GM12878 (cell line): ENCODE measurements around the gene RGS6. TPM values are rescaled to one million over a fixed set of nuclear protein-coding genes. Genes with fewer than 3 reads are reported as not detected.

Experiments used
- ATAC-seq: fragments of 200-7000 bp; cut with Tn5 transposase; 3 replicates; pipeline ENCODE4 v1.9.1; 2020; ENCODE audit warnings: mild to moderate bottlenecking, moderate library complexity
- BruUV-seq: library from RNA; stranded (reverse); fragments of 400-500 nt; replicated peaks from 2 replicates; lab custom pipeline; 2021; lab: Mats Ljungman, UMichigan
- CTCF ChIA-PET: fragments of 300-600 bp; sonication (Branson Sonifier 250); formaldehyde crosslinking; extraction: SDS; loops from one replicate; lab custom pipeline; 2021; ENCODE audit warnings: inconsistent platforms; lab: Yijun Ruan, JAX
- POLR2A ChIA-PET: fragments of 350-600 bp; formaldehyde crosslinking; extraction: SDS; loops from one replicate; lab custom pipeline; 2021; ENCODE audit warnings: inconsistent platforms; lab: Charles Lee
- RAD21 ChIA-PET: fragments of 300-600 bp; sonication (Branson Sonifier 250); formaldehyde crosslinking; loops from one replicate; lab custom pipeline; 2023; ENCODE audit warnings: antibody characterized with exemption; ENCODE audit not compliant: unreplicated experiment; lab: Charles Lee
- SMC1A ChIA-PET: fragments of 300-600 bp; sonication (Branson Sonifier 250); formaldehyde crosslinking; loops from one replicate; lab custom pipeline; 2023; ENCODE audit not compliant: unreplicated experiment, uncharacterized antibody; lab: Charles Lee
- DNase-seq: peaks from one replicate; pipeline ENCODE4 v3.0.0-alpha.2; 2011; ENCODE audit warnings: low read depth, low spot score
- FAIRE-seq: peaks from 3 replicates; lab custom pipeline; 2011; peaks lifted over from hg19 to GRCh38; lab: Jason Lieb, UNC
- H2AFZ ChIP-seq: 2 replicates; pipeline ENCODE4 v1.6.0; 2011; ENCODE audit warnings: low read depth, low read length, control low read depth; ENCODE audit not compliant: control insufficient read depth
- H3K27ac ChIP-seq: 2 replicates; pipeline ENCODE4 v1.5.1; 2011; ENCODE audit warnings: control low read depth; ENCODE audit not compliant: control insufficient read depth, insufficient read depth
- H3K27me3 ChIP-seq, 2 experiments: replicated peaks in 1 of 2; 2 replicates each; pipeline versions ENCODE4 v1.6.0 to v1.6.1; 2011; ENCODE audit warnings: low read length in 1 of 2; ENCODE audit not compliant: control insufficient read depth in 2 of 2, insufficient read depth in 2 of 2
- H3K36me3 ChIP-seq, 2 experiments: 2 replicates each; pipeline ENCODE4 v1.5.1; 2011; ENCODE audit warnings: low read length in 1 of 2; ENCODE audit not compliant: control insufficient read depth in 2 of 2, insufficient read depth in 2 of 2
- H3K4me1 ChIP-seq: 2 replicates; pipeline ENCODE4 v1.6.1; 2011; ENCODE audit warnings: mild to moderate bottlenecking, low read length, moderate library complexity, mixed read lengths; ENCODE audit not compliant: control insufficient read depth, insufficient read depth
- H3K4me2 ChIP-seq: 2 replicates; pipeline ENCODE4 v1.6.0; 2011; ENCODE audit warnings: control low read depth; ENCODE audit not compliant: control insufficient read depth, insufficient read depth
- H3K4me3 ChIP-seq: fragments of 200-600 bp; sonication (generic); 2 replicates; pipeline ENCODE4 v1.5.1; 2016
- H3K79me2 ChIP-seq: 2 replicates; pipeline ENCODE4 v1.6.0; 2011; ENCODE audit warnings: low read length; ENCODE audit not compliant: control insufficient read depth, insufficient read depth
- H3K9ac ChIP-seq: 2 replicates; pipeline ENCODE4 v1.8.0; 2011; ENCODE audit warnings: low read length, control low read depth, mixed read lengths; ENCODE audit not compliant: control insufficient read depth, insufficient read depth
- H3K9me3 ChIP-seq: replicated peaks from 3 replicates; pipeline ENCODE4 v1.5.1; 2011; ENCODE audit warnings: mild to moderate bottlenecking, low read length; ENCODE audit not compliant: control insufficient read depth, insufficient read depth
- H4K20me1 ChIP-seq: 2 replicates; pipeline ENCODE4 v1.6.0; 2011; ENCODE audit not compliant: control insufficient read depth, insufficient read depth
- BACH1 ChIP-seq: fragments of 450-650 bp; IDR thresholded peaks from 2 replicates; pipeline ENCODE4 v1.6.1; 2017; ENCODE audit warnings: mild to moderate bottlenecking, borderline replicate concordance
- CBX5 ChIP-seq: sonication (generic); IDR thresholded peaks from 2 replicates; pipeline ENCODE4 v1.6.1; 2016; ENCODE audit warnings: low read depth, moderate library complexity, mild to moderate bottlenecking, inconsistent platforms
- GATAD2B ChIP-seq: fragments of 450-650 bp; conservative IDR thresholded peaks from 2 replicates; pipeline ENCODE4 v1.6.1; 2017; ENCODE audit warnings: low read depth, mild to moderate bottlenecking, moderate library complexity
- IKZF2 ChIP-seq, 2 experiments: fragments of 450-650 bp; IDR thresholded peaks; 2 replicates each; pipeline ENCODE4 v1.6.1; 2017; ENCODE audit warnings: mild to moderate bottlenecking in 2 of 2, moderate library complexity in 2 of 2
- MYB ChIP-seq: fragments of 150-350 bp; IDR thresholded peaks from 2 replicates; pipeline ENCODE4 v1.6.1; 2014; ENCODE audit warnings: mild to moderate bottlenecking, low read depth, low read length, borderline replicate concordance
- NR2C1 ChIP-seq: fragments of 450-650 bp; IDR thresholded peaks from 2 replicates; pipeline ENCODE4 v1.6.1; 2017; ENCODE audit warnings: antibody characterized with exemption, mild to moderate bottlenecking, moderate library complexity
- SMC3 ChIP-seq: IDR thresholded peaks from 2 replicates; pipeline ENCODE4 v1.6.1; 2011; ENCODE audit warnings: low read length, improper control_type of control experiment, borderline replicate concordance
- ZNF384 ChIP-seq: IDR thresholded peaks from 2 replicates; pipeline ENCODE4 v1.6.1; 2012; ENCODE audit warnings: low read depth, mild to moderate bottlenecking, low read length, improper control_type of control experiment, borderline replicate concordance
- WGBS: methylation state at CpG from one replicate; pipeline ENCODE4 v1.1.6; 2016; ENCODE audit warnings: low lambda C conversion rate; ENCODE audit not compliant: insufficient replicate concordance, insufficient coverage; ENCODE audit errors: missing lambda C conversion rate; 5-methylcytosine and 5-hydroxymethylcytosine counted together
- in situ Hi-C: fragments of 300-500 bp; cut with MboI; formaldehyde crosslinking; loops from 9 replicates; pipeline ENCODE4 v1.14.3; 2018; ENCODE audit warnings: mixed read lengths
- intact Hi-C: fragments of 100-400 bp; cut with micrococcal nuclease; formaldehyde crosslinking; loops from one replicate; pipeline ENCODE4 v1.14.2; 2022; ENCODE audit not compliant: unreplicated experiment
- polyA plus RNA-seq, 11 experiments: library from polyadenylated mRNA; depleted of rRNA in 4 of 11; unstranded in 6 of 11; stranded (reverse) in 5 of 11; fragments of >200 nt; fragmentation: Nextera tagmentation in 4 of 11; fragmentation: Illumina TruSeq in 1 of 11; extraction: Ambion mirVana in 4 of 11; extraction: Trizol in 1 of 11; gene quantifications; 1 replicate in 1 of 11; 2 replicates in 10 of 11; pipeline versions ENCODE4 v1.2.1 to v1.2.3, GENCODE V29; 2011 to 2016; ENCODE audit warnings: inconsistent platforms in 2 of 11, missing spikeins in 2 of 11, low read depth in 1 of 11
- total RNA-seq, 4 experiments: library from RNA; depleted of rRNA in 3 of 4; stranded (reverse); fragments of >200 nt in 3 of 4; fragmentation: Illumina TruSeq in 1 of 4; extraction: Trizol in 1 of 4; gene quantifications; 2 replicates each; pipeline versions ENCODE4 v1.2.1 to v1.2.3, GENCODE V29; 2013 to 2021
- TF ChIP-seq, protein P1 (sequence below): fragments of 450-650 bp; IDR thresholded peaks from 2 replicates; pipeline ENCODE4 v1.6.1; 2017; ENCODE audit warnings: mild to moderate bottlenecking, moderate library complexity
- TF ChIP-seq, protein P2 (sequence below): fragments of 450-650 bp; IDR thresholded peaks from 2 replicates; pipeline ENCODE4 v1.6.1; 2017; ENCODE audit warnings: low read depth, mild to moderate bottlenecking, moderate library complexity
- TF ChIP-seq, protein P3 (sequence below): fragments of 450-650 bp; formaldehyde crosslinking; IDR thresholded peaks from 2 replicates; pipeline ENCODE4 v1.4.0; 2020; ENCODE audit warnings: mild to moderate bottlenecking, moderate library complexity
- TF ChIP-seq, protein P4 (sequence below): IDR thresholded peaks from 2 replicates; pipeline ENCODE4 v1.6.1; 2011; ENCODE audit warnings: borderline replicate concordance, low read depth, mild to moderate bottlenecking, moderate library complexity, low read length; ENCODE audit not compliant: insufficient read depth, poor library complexity, severe bottlenecking

Gene RGS6
- total and polyA plus RNA-seq, 10 of the 15 experiments (the other 5 are each of a cell fraction or from before 2014, with no cell fraction given), result 3.9 to 18.1 (median 12.4) TPM

DNA sequence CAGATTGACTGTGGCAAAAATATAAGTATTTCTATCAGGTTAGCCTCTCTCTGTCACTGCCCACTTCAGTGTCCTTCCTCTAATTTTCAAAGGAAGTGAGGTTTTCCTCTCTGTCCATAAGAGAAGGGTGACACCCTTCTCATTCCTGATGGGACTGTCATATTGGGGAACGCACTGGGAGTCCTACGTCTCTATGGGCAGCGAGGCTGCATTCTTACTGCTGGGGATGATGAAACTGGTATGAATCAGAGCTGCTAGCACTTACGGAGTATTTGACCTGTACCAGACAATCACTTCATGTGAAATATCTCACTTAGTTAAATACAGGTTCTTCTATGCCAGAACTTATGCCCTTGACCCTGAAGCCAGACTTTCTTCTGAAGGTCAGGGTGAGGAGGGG, 525.4 kb downstream of the RGS6 start:
- 91% methylated on average over 4 of the region's 4 CpGs for WGBS
- RAD21 ChIA-PET, result no interaction called here
- TF ChIP-seq NR2C1, result no peak
- TF ChIP-seq, protein P1, sequence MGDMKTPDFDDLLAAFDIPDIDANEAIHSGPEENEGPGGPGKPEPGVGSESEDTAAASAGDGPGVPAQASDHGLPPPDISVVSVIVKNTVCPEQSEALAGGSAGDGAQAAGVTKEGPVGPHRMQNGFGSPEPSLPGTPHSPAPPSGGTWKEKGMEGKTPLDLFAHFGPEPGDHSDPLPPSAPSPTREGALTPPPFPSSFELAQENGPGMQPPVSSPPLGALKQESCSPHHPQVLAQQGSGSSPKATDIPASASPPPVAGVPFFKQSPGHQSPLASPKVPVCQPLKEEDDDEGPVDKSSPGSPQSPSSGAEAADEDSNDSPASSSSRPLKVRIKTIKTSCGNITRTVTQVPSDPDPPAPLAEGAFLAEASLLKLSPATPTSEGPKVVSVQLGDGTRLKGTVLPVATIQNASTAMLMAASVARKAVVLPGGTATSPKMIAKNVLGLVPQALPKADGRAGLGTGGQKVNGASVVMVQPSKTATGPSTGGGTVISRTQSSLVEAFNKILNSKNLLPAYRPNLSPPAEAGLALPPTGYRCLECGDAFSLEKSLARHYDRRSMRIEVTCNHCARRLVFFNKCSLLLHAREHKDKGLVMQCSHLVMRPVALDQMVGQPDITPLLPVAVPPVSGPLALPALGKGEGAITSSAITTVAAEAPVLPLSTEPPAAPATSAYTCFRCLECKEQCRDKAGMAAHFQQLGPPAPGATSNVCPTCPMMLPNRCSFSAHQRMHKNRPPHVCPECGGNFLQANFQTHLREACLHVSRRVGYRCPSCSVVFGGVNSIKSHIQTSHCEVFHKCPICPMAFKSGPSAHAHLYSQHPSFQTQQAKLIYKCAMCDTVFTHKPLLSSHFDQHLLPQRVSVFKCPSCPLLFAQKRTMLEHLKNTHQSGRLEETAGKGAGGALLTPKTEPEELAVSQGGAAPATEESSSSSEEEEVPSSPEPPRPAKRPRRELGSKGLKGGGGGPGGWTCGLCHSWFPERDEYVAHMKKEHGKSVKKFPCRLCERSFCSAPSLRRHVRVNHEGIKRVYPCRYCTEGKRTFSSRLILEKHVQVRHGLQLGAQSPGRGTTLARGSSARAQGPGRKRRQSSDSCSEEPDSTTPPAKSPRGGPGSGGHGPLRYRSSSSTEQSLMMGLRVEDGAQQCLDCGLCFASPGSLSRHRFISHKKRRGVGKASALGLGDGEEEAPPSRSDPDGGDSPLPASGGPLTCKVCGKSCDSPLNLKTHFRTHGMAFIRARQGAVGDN, result no peak
- no peak for TF ChIP-seq GATAD2B
- TF ChIP-seq, protein P2, sequence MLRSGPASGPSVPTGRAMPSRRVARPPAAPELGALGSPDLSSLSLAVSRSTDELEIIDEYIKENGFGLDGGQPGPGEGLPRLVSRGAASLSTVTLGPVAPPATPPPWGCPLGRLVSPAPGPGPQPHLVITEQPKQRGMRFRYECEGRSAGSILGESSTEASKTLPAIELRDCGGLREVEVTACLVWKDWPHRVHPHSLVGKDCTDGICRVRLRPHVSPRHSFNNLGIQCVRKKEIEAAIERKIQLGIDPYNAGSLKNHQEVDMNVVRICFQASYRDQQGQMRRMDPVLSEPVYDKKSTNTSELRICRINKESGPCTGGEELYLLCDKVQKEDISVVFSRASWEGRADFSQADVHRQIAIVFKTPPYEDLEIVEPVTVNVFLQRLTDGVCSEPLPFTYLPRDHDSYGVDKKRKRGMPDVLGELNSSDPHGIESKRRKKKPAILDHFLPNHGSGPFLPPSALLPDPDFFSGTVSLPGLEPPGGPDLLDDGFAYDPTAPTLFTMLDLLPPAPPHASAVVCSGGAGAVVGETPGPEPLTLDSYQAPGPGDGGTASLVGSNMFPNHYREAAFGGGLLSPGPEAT, result no peak
- TF ChIP-seq, protein P3, sequence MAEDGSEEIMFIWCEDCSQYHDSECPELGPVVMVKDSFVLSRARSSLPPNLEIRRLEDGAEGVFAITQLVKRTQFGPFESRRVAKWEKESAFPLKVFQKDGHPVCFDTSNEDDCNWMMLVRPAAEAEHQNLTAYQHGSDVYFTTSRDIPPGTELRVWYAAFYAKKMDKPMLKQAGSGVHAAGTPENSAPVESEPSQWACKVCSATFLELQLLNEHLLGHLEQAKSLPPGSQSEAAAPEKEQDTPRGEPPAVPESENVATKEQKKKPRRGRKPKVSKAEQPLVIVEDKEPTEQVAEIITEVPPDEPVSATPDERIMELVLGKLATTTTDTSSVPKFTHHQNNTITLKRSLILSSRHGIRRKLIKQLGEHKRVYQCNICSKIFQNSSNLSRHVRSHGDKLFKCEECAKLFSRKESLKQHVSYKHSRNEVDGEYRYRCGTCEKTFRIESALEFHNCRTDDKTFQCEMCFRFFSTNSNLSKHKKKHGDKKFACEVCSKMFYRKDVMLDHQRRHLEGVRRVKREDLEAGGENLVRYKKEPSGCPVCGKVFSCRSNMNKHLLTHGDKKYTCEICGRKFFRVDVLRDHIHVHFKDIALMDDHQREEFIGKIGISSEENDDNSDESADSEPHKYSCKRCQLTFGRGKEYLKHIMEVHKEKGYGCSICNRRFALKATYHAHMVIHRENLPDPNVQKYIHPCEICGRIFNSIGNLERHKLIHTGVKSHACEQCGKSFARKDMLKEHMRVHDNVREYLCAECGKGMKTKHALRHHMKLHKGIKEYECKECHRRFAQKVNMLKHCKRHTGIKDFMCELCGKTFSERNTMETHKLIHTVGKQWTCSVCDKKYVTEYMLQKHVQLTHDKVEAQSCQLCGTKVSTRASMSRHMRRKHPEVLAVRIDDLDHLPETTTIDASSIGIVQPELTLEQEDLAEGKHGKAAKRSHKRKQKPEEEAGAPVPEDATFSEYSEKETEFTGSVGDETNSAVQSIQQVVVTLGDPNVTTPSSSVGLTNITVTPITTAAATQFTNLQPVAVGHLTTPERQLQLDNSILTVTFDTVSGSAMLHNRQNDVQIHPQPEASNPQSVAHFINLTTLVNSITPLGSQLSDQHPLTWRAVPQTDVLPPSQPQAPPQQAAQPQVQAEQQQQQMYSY (CRISPR knock-in tag), result no peak
- TF ChIP-seq SMC3, result no peak
- TF ChIP-seq, protein P4, sequence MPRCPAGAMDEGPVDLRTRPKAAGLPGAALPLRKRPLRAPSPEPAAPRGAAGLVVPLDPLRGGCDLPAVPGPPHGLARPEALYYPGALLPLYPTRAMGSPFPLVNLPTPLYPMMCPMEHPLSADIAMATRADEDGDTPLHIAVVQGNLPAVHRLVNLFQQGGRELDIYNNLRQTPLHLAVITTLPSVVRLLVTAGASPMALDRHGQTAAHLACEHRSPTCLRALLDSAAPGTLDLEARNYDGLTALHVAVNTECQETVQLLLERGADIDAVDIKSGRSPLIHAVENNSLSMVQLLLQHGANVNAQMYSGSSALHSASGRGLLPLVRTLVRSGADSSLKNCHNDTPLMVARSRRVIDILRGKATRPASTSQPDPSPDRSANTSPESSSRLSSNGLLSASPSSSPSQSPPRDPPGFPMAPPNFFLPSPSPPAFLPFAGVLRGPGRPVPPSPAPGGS, result no peak
- TF ChIP-seq CBX5, result no peak
- TF ChIP-seq IKZF2 (IDR thresholded peaks at IDR 0.05), result no peak
- TF ChIP-seq ZNF384, result no peak
- no peak for TF ChIP-seq BACH1
- TF ChIP-seq MYB, result no peak

More for the DNA sequence above, 525.4 kb downstream of the RGS6 start:
- no peak overlapping the region for H3K4me2 ChIP-seq
- no peak overlapping the region for H3K4me3 ChIP-seq
- no peak for DNase-seq
- BruUV-seq, result no TSS peak
- H3K4me1 ChIP-seq, result peaks cover 4% of the 10 kb centered on the region
- H3K27me3 ChIP-seq, result no peaks in the 10 kb centered on the region
- ChIA-PET CTCF (interaction anchor here (1.0 to 2.0 kb wide), 4 partner anchors 8 to 354 kb away, joined by 3 to 7 read pairs (median 4); no protein-coding TSS in a partner anchor), POLR2A (no interaction called here), SMC1A (interaction anchor here (0.7 to 1.1 kb wide), 3 partner anchors 14 to 356 kb away, joined by 3 read pairs; no protein-coding TSS in a partner anchor)
- ATAC-seq, result no peak
- in situ Hi-C loops, result no loop called here
- H3K9me3 ChIP-seq, result no peaks in the 10 kb centered on the region; the same call in 2 of the 3 replicates
- no peaks in the 10 kb centered on the region for H3K79me2 ChIP-seq
- no peak overlapping the region for H3K27ac ChIP-seq
- intact Hi-C loops, result no loop called here
- no peak overlapping the region for H3K9ac ChIP-seq
- no peak overlapping the region for H2AFZ ChIP-seq
- no peak for FAIRE-seq
- H3K36me3 ChIP-seq, result no peaks in the 10 kb centered on the region
- no peaks in the 10 kb centered on the region for H4K20me1 ChIP-seq
